Daoy (cell line): ENCODE results near the gene SRY. TPM values are rescaled to one million over a fixed set of nuclear protein-coding genes. Genes with fewer than 3 reads are reported as not detected.
"Not testable (repeated sequence)": the region's sequence is repeated elsewhere in the genome, so short reads cannot be mapped to it uniquely, and the experiment has no call there.

Source experiments
- DNase-seq: peaks from one replicate; pipeline ENCODE4 v3.0.0-alpha.2; 2015; ENCODE audit warnings: low read depth
- total RNA-seq: library from RNA; depleted of rRNA; stranded (reverse); fragments of >200 nt; shearing (Covaris generic); gene quantifications from 2 replicates; pipeline ENCODE4 v1.2.3, GENCODE V29; 2014; rRNA removed

Gene SRY
- total RNA-seq: not detected in 2 replicates

- no peak for DNase-seq
Measured at GRCh38 chrY:2787600-2787999, at the start of gene SRY. SRY (minus strand) TSS chrY:2787682; CDS start chrY:2787603, 79 bp downstream.

- DNase-seq: no peak
Measured at GRCh38 chrY:2837078-2837477, 49.6 kb upstream of the SRY start.

- no peak for DNase-seq
Measured at GRCh38 chrY:2835230-2835629, 47.7 kb upstream of the SRY start.

GRCh38 chrY:2828497-2828896 lies 41.0 kb upstream of the SRY start:
- no peak for DNase-seq

- no peak for DNase-seq
Measured at GRCh38 chrY:2824471-2824870, 37.0 kb upstream of the SRY start.

- not testable (repeated sequence) for DNase-seq
Measured at GRCh38 chrY:2817146-2817896, 29.8 kb upstream of the SRY start.

- no peak for DNase-seq
Measured at GRCh38 chrY:2800246-2800645, 12.8 kb upstream of the SRY start.

- DNase-seq: no peak
Measured at GRCh38 chrY:2797991-2798390, 10.5 kb upstream of the SRY start.

- DNase-seq: no peak
Measured at GRCh38 chrY:2796977-2797523, 9.6 kb upstream of the SRY start.

- DNase-seq: no peak
Measured at GRCh38 chrY:2789756-2790155, 2.3 kb upstream of the SRY start.

- no peak for DNase-seq
Measured at GRCh38 chrY:2786876-2787512, 488 bp downstream of the SRY start.

Other genes starting within 250 kb of the SRY start
- 4.2 and 6.1 TPM in 2 replicates for gene RPS4Y1, start 53.9 kb upstream of the SRY start, total RNA-seq
- 0.17 TPM in 1 of 2 replicates, not detected in the other for gene ZFY, start 147.7 kb upstream of the SRY start, total RNA-seq